Chondrocyte (in vitro differentiated cells): ENCODE measurements around the gene TRIM45. TPM values are rescaled to one million over a fixed set of nuclear protein-coding genes. Genes with fewer than 3 reads are reported as not detected.

Source experiments
- DNase-seq: peaks from one replicate; pipeline ENCODE4 v3.0.0; 2021; ENCODE audit warnings: mixed read lengths, low spot score
- H3K27ac Mint-ChIP-seq: one replicate; pipeline ENCODE4 v1.8.0; 2021; ENCODE audit warnings: mild to moderate bottlenecking, moderate library complexity, mixed read lengths; ENCODE audit not compliant: unreplicated experiment
- H3K27me3 Mint-ChIP-seq: 2 replicates; pipeline ENCODE4 v1.8.0; 2021; ENCODE audit warnings: low read depth, mixed read lengths
- H3K36me3 Mint-ChIP-seq: 2 replicates; pipeline ENCODE4 v1.8.0; 2021; ENCODE audit warnings: low read depth, mixed read lengths
- H3K4me1 Mint-ChIP-seq: 2 replicates; pipeline ENCODE4 v1.8.0; 2021; ENCODE audit warnings: low read depth, mild to moderate bottlenecking, mixed read lengths
- H3K4me3 Mint-ChIP-seq: one replicate; pipeline ENCODE4 v1.8.0; 2021; ENCODE audit warnings: mild to moderate bottlenecking, moderate library complexity, mixed read lengths; ENCODE audit not compliant: unreplicated experiment
- H3K9me3 Mint-ChIP-seq: 2 replicates; pipeline ENCODE4 v1.8.0; 2021; ENCODE audit warnings: low read depth, mixed read lengths
- CTCF ChIP-seq: fragments of 200-600 bp; sonication (generic); IDR thresholded peaks from 2 replicates; pipeline ENCODE4 v1.5.0; 2021; ENCODE audit warnings: antibody characterized with exemption, mild to moderate bottlenecking, moderate library complexity
- microRNA-seq: library from miRNA; unstranded; fragments of <30 nt; microRNA quantifications from one replicate; pipeline ENCODE4 v1.2.0, GENCODE V29; 2020; ENCODE audit warnings: borderline number of aligned reads
- total RNA-seq: library from RNA; stranded (reverse); gene quantifications from 3 replicates; pipeline ENCODE4 v1.2.1, GENCODE V29; 2021

Gene TRIM45
- total RNA-seq, 1 donor from 2014 or later = 5.3 TPM

GRCh38 chr1:117066367-117066766, 55.2 kb downstream of the TRIM45 start:
- peaks cover 7% of the 10 kb centered on the region for H3K4me1 Mint-ChIP-seq
- no peak overlapping the region for H3K27ac Mint-ChIP-seq
- peaks cover 2% of the 10 kb centered on the region for H3K36me3 Mint-ChIP-seq
- no peak for DNase-seq
- no peak overlapping the region for H3K4me3 Mint-ChIP-seq
- TF ChIP-seq CTCF = no peak
- no peaks in the 10 kb centered on the region for H3K27me3 Mint-ChIP-seq
- H3K9me3 Mint-ChIP-seq = no peaks in the 10 kb centered on the region

- no peak overlapping the region for H3K4me3 Mint-ChIP-seq
- H3K27me3 Mint-ChIP-seq = no peaks in the 10 kb centered on the region
- H3K9me3 Mint-ChIP-seq = no peaks in the 10 kb centered on the region
- DNase-seq = no peak
- H3K36me3 Mint-ChIP-seq = peaks cover 2% of the 10 kb centered on the region
- peak overlapping the region; percentile 75 for H3K27ac Mint-ChIP-seq
- no peak for TF ChIP-seq CTCF
- H3K4me1 Mint-ChIP-seq = peaks cover 14% of the 10 kb centered on the region
These were observed 59.5 kb downstream of the TRIM45 start for GRCh38 chr1:117061986-117062415.

Small RNA genes within 50 kb of the gene (microRNA-seq; reads per million reads assigned to microRNA genes)
- gene MIR942 = 17.7 reads per million, percentile 32 among the genes with 10 or more reads in this experiment

Other genes starting within 250 kb of the TRIM45 start
- 79.7 to 123 TPM (median 117 TPM) in 3 replicates for gene PTGFRN, start 211.8 kb downstream of the TRIM45 start, total RNA-seq
- 0.79 to 1.4 TPM (median 1.0 TPM) in 3 replicates for gene CD101, start 120.0 kb downstream of the TRIM45 start, total RNA-seq
- 16.3 to 21.4 TPM (median 16.4 TPM) in 3 replicates for gene TTF2, start 61.4 kb downstream of the TRIM45 start, total RNA-seq
- not detected in 3 replicates for gene VTCN1, start 89.2 kb upstream of the TRIM45 start, total RNA-seq
- 42.7 to 68.3 TPM (median 45.1 TPM) in 3 replicates for gene MAN1A2, start 245.7 kb upstream of the TRIM45 start, total RNA-seq